ENCODE measurements around the gene SNTG2. TPM values are rescaled to one million over a fixed set of nuclear protein-coding genes. Genes with fewer than 3 reads are reported as not detected.

The SNTG2 gene
- total and polyA plus RNA-seq, 2 donors (not counting 1 experiment from before 2014, with no cell fraction given) = 0.06 TPM; not detected in 1

GRCh38 chr2:1181893-1182292, 231.2 kb downstream of the SNTG2 start:
- H3K4me2 ChIP-seq (ENCODE audit: extremely low read depth, insufficient read depth, low read length) = no peak overlapping the region
- no peaks in the 10 kb centered on the region for H3K4me1 ChIP-seq (ENCODE audit: control insufficient read depth, extremely low read depth, insufficient read depth, low read length)
- H3K9ac ChIP-seq (ENCODE audit: insufficient read depth, low read length) = no peak overlapping the region
- no peak overlapping the region for H3K27ac ChIP-seq (ENCODE audit: insufficient read depth, low read length)
- TF ChIP-seq EZH2 (IDR thresholded peaks at IDR 0.05; ENCODE audit: low read length, missing control alignments) = no peak
- no peak for TF ChIP-seq CTCF (conservative IDR thresholded peaks at IDR 0.05 in 1 of 2, IDR thresholded peaks at IDR 0.05 in 1 of 2; ENCODE audit: low read depth in 1 of 2, low read length in 2 of 2)
- no peaks in the 10 kb centered on the region for H3K27me3 ChIP-seq (ENCODE audit: control insufficient read depth, insufficient read depth, low read length)
- H3K79me2 ChIP-seq (ENCODE audit: control insufficient read depth, insufficient read depth, low read length) = no peaks in the 10 kb centered on the region
- H4K20me1 ChIP-seq (ENCODE audit: control insufficient read depth, extremely low read depth, insufficient read depth, low read length) = no peaks in the 10 kb centered on the region
- no peaks in the 10 kb centered on the region for H3K36me3 ChIP-seq (ENCODE audit: control insufficient read depth, insufficient read depth, low read length)
- no peak overlapping the region for H2AFZ ChIP-seq (ENCODE audit: low read length)
- DNase-seq (ENCODE audit: low read depth in 2 of 2) = no peak
- no peaks in the 10 kb centered on the region for H3K9me3 ChIP-seq (ENCODE audit: control insufficient read depth, insufficient read depth, low read depth, low read length)
- no peak overlapping the region for H3K4me3 ChIP-seq (replicated peaks in 1 of 4; ENCODE audit: control extremely low read depth in 1 of 4, insufficient read depth in 1 of 4, low read depth in 3 of 4, low read length in 4 of 4)

DNA sequence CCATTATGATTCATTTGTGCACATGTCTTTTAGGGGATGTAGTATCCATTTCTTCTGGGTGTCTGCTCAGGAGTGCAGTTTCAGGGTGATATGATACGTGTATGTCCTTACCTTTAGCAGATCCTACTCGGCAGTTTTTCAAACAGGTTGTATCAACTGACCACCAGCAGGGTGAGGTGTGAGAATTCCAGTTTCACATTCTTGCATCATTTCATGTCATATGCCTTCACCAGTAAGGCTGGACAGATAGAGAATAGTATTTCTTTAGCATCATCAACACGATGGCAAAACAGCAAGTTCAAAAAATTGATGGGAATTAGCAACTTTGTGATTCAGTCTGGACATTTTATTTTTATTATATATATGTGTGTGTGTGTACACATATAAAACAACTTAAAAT, 232.7 kb downstream of the SNTG2 start:
- H3K4me2 ChIP-seq (ENCODE audit: extremely low read depth, insufficient read depth, low read length) = no peak overlapping the region
- H3K4me3 ChIP-seq (replicated peaks in 1 of 4; ENCODE audit: control extremely low read depth in 1 of 4, insufficient read depth in 1 of 4, low read depth in 3 of 4, low read length in 4 of 4) = no peak overlapping the region
- no peaks in the 10 kb centered on the region for H3K79me2 ChIP-seq (ENCODE audit: control insufficient read depth, insufficient read depth, low read length)
- no peaks in the 10 kb centered on the region for H3K27me3 ChIP-seq (ENCODE audit: control insufficient read depth, insufficient read depth, low read length)
- H3K9me3 ChIP-seq (ENCODE audit: control insufficient read depth, insufficient read depth, low read depth, low read length) = no peaks in the 10 kb centered on the region
- no peak overlapping the region for H3K27ac ChIP-seq (ENCODE audit: insufficient read depth, low read length)
- DNase-seq (ENCODE audit: low read depth in 2 of 2) = no peak
- no peaks in the 10 kb centered on the region for H4K20me1 ChIP-seq (ENCODE audit: control insufficient read depth, extremely low read depth, insufficient read depth, low read length)
- TF ChIP-seq CTCF (conservative IDR thresholded peaks at IDR 0.05 in 1 of 2, IDR thresholded peaks at IDR 0.05 in 1 of 2; ENCODE audit: low read depth in 1 of 2, low read length in 2 of 2) = no peak
- TF ChIP-seq EZH2 (IDR thresholded peaks at IDR 0.05; ENCODE audit: low read length, missing control alignments) = no peak
- no peak overlapping the region for H3K9ac ChIP-seq (ENCODE audit: insufficient read depth, low read length)
- H2AFZ ChIP-seq (ENCODE audit: low read length) = no peak overlapping the region
- H3K36me3 ChIP-seq (ENCODE audit: control insufficient read depth, insufficient read depth, low read length) = no peaks in the 10 kb centered on the region
- no peaks in the 10 kb centered on the region for H3K4me1 ChIP-seq (ENCODE audit: control insufficient read depth, extremely low read depth, insufficient read depth, low read length)

DNA sequence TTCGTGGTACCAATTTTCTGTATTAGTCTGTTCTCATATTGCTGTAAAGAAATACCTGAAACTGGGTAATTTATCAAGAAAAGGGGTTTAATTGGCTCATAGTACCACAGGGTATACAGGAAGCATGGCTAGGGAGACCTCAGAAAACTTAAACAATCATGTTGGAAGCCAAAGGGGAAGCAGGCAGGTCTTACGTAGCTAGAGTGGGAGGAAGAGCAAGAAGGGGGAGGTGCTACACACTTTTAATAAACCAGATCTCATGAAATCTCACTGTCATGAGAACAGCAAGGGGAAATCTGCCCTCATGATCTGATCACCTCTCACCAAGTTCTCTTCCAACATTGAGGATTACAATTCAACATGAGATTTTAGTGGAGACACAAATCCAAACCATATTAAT, 235.8 kb downstream of the SNTG2 start:
- no peaks in the 10 kb centered on the region for H4K20me1 ChIP-seq (ENCODE audit: control insufficient read depth, extremely low read depth, insufficient read depth, low read length)
- TF ChIP-seq CTCF (conservative IDR thresholded peaks at IDR 0.05 in 1 of 2, IDR thresholded peaks at IDR 0.05 in 1 of 2; ENCODE audit: low read depth in 1 of 2, low read length in 2 of 2) (no peak), EZH2 (IDR thresholded peaks at IDR 0.05; ENCODE audit: low read length, missing control alignments) (no peak)

More for the DNA sequence above, 235.8 kb downstream of the SNTG2 start:
- Histone ChIP-seq H3K4me3 (replicated peaks in 1 of 4; ENCODE audit: control extremely low read depth in 1 of 4, insufficient read depth in 1 of 4, low read depth in 3 of 4, low read length in 4 of 4) (no peak overlapping the region), H3K9ac (ENCODE audit: insufficient read depth, low read length) (no peak overlapping the region), H2AFZ (ENCODE audit: low read length) (no peak overlapping the region), H3K9me3 (ENCODE audit: control insufficient read depth, insufficient read depth, low read depth, low read length) (no peaks in the 10 kb centered on the region), H3K4me2 (ENCODE audit: extremely low read depth, insufficient read depth, low read length) (no peak overlapping the region), H3K4me1 (ENCODE audit: control insufficient read depth, extremely low read depth, insufficient read depth, low read length) (no peaks in the 10 kb centered on the region), H3K27ac (ENCODE audit: insufficient read depth, low read length) (no peak overlapping the region), H3K79me2 (ENCODE audit: control insufficient read depth, insufficient read depth, low read length) (no peaks in the 10 kb centered on the region), H3K36me3 (ENCODE audit: control insufficient read depth, insufficient read depth, low read length) (no peaks in the 10 kb centered on the region), H3K27me3 (ENCODE audit: control insufficient read depth, insufficient read depth, low read length) (no peaks in the 10 kb centered on the region)
- DNase-seq (ENCODE audit: low read depth in 2 of 2) = no peak
